ENCODE results near the gene TLE4.
"Not testable (repeated sequence)": the region's sequence is repeated elsewhere in the genome, so short reads cannot be mapped to it uniquely, and the experiment has no call there.

GRCh38 chr9:79640067-79640466 is 68.3 kb downstream of the TLE4 start:
- not testable (repeated sequence) for TF ChIP-seq POLR2A, POLR2AphosphoS5, POU2F2, TAF1, SPI1 (IDR thresholded peaks at IDR 0.05; ENCODE audit: low read depth, low read length)

All from GM12891 (cell line).